Liver (tissue), 9 donors: Measurements from ENCODE around the gene PAN3. TPM values are rescaled to one million over a fixed set of nuclear protein-coding genes. Genes with fewer than 3 reads are reported as not detected.

Experiments
- DNase-seq: peaks from one replicate; pipeline ENCODE4 v3.0.0-alpha.2; 2017; ENCODE audit warnings: low spot score
- H3K27ac ChIP-seq, 2 donors: one replicate each; pipeline ENCODE4 v1.7.0; 2013; ENCODE audit warnings: inconsistent platforms in 2 of 2, low read length in 2 of 2, control low read depth in 1 of 2, low read depth in 1 of 2, mild to moderate bottlenecking in 1 of 2
- H3K27me3 ChIP-seq, 4 donors: one replicate each; pipeline versions ENCODE4 v1.6.1 to v1.7.0; 2013; ENCODE audit warnings: low read length in 3 of 4, inconsistent platforms in 1 of 4, mild to moderate bottlenecking in 1 of 4, moderate library complexity in 1 of 4; ENCODE audit not compliant: control insufficient read depth in 4 of 4, insufficient read depth in 4 of 4
- H3K36me3 ChIP-seq, 4 donors: one replicate each; pipeline versions ENCODE4 v1.6.1 to v1.7.0; 2013; ENCODE audit warnings: low read length in 3 of 4, mild to moderate bottlenecking in 3 of 4, low read depth in 1 of 4, moderate library complexity in 1 of 4; ENCODE audit not compliant: control insufficient read depth in 4 of 4, insufficient read depth in 3 of 4
- H3K4me1 ChIP-seq, 4 donors: one replicate each; pipeline versions ENCODE4 v1.6.1 to v1.7.0; 2013; ENCODE audit warnings: low read length in 3 of 4, mild to moderate bottlenecking in 3 of 4, moderate library complexity in 1 of 4; ENCODE audit not compliant: control insufficient read depth in 4 of 4, insufficient read depth in 4 of 4
- H3K4me3 ChIP-seq, 3 donors: one replicate each; pipeline versions ENCODE4 v1.6.1 to v1.7.0; 2013; ENCODE audit warnings: low read length in 3 of 3, control low read depth in 1 of 3, low read depth in 1 of 3, mild to moderate bottlenecking in 1 of 3
- H3K9ac ChIP-seq, 2 donors: one replicate each; pipeline ENCODE4 v1.7.0; 2013; ENCODE audit warnings: low read length in 2 of 2, mild to moderate bottlenecking in 2 of 2, moderate library complexity in 2 of 2, control low read depth in 1 of 2, low read depth in 1 of 2
- H3K9me3 ChIP-seq, 4 donors: one replicate each; pipeline versions ENCODE4 v1.6.1 to v1.7.0; 2013; ENCODE audit warnings: low read length in 3 of 4; ENCODE audit not compliant: control insufficient read depth in 4 of 4
- CTCF ChIP-seq: fragments of 150-350 bp; IDR thresholded peaks from 2 replicates; pipeline ENCODE4 v1.5.1; 2017; ENCODE audit warnings: improper control_type of control experiment, low read depth, low read length; ENCODE audit not compliant: missing input control
- EGR1 ChIP-seq, 2 donors: IDR thresholded peaks; 2 replicates each; pipeline ENCODE4 v1.6.1; 2016 to 2018; ENCODE audit warnings: antibody characterized with exemption in 2 of 2, low read depth in 2 of 2
- FOXA1 ChIP-seq: IDR thresholded peaks from 2 replicates; pipeline ENCODE4 v1.6.1; 2016; ENCODE audit warnings: antibody characterized with exemption
- GABPA ChIP-seq, 2 donors: IDR thresholded peaks in 1 of 2; conservative IDR thresholded peaks in 1 of 2; 2 replicates each; pipeline ENCODE4 v1.6.1; 2016; ENCODE audit warnings: antibody characterized with exemption in 2 of 2, mild to moderate bottlenecking in 1 of 2, moderate library complexity in 1 of 2
- HNF4G ChIP-seq: IDR thresholded peaks from 2 replicates; pipeline ENCODE4 v1.6.1; 2016; ENCODE audit warnings: antibody characterized with exemption
- JUND ChIP-seq, 2 donors: IDR thresholded peaks; 2 replicates each; pipeline ENCODE4 v1.6.1; 2016; ENCODE audit warnings: antibody characterized with exemption in 2 of 2
- MAX ChIP-seq: IDR thresholded peaks from 2 replicates; pipeline ENCODE4 v1.6.1; 2016; ENCODE audit warnings: antibody characterized with exemption
- RAD21 ChIP-seq, 2 donors: IDR thresholded peaks; 2 replicates each; pipeline ENCODE4 v1.6.1; 2016; ENCODE audit warnings: antibody characterized with exemption in 2 of 2, mild to moderate bottlenecking in 2 of 2
- RXRA ChIP-seq, 2 donors: IDR thresholded peaks; 2 replicates each; pipeline ENCODE4 v1.6.1; 2017 to 2018; ENCODE audit warnings: antibody characterized with exemption in 2 of 2, mild to moderate bottlenecking in 1 of 2
- TAF1 ChIP-seq: conservative IDR thresholded peaks from 2 replicates; pipeline ENCODE4 v1.6.1; 2016; ENCODE audit warnings: antibody characterized with exemption, mild to moderate bottlenecking
- YY1 ChIP-seq: IDR thresholded peaks from 2 replicates; pipeline ENCODE4 v1.6.1; 2016; ENCODE audit warnings: antibody characterized with exemption, mild to moderate bottlenecking
- ZBTB33 ChIP-seq: IDR thresholded peaks from 2 replicates; pipeline ENCODE4 v1.6.1; 2016; ENCODE audit warnings: antibody characterized with exemption
- WGBS: extraction: QIAGEN DNeasy Blood & Tissue Kit; methylation state at CpG from one replicate; pipeline ENCODE4 v1.1.7; 2013; 5-methylcytosine and 5-hydroxymethylcytosine counted together
- polyA plus RNA-seq, 2 donors: library from polyadenylated mRNA; stranded (reverse) in 1 of 2; unstranded in 1 of 2; fragments of 200-250 nt in 1 of 2; fragments of >200 nt in 1 of 2; fragmentation: Nextera tagmentation in 1 of 2; extraction: Ambion mirVana in 1 of 2; gene quantifications; one replicate each; pipeline versions ENCODE4 v1.2.1 to v1.2.3, GENCODE V29; 2013 to 2015
- total RNA-seq, 2 donors: library from RNA; depleted of rRNA; stranded (reverse); fragments of >200 nt; gene quantifications; one replicate each; pipeline ENCODE4 v1.2.3, GENCODE V29; 2014
- donor health status: healthy.
- donor health status: healthy.
- donor health status: healthy.
- donor health status: healthy.
- donor health status: healthy.

Gene PAN3
- total and polyA plus RNA-seq, 4 donors, result 2.9 to 22.8 (median 11.6) TPM

- TF ChIP-seq EGR1 (IDR thresholded peaks at IDR 0.05; ENCODE audit: low read depth in 2 of 2) (no peak), MAX (no peak), RXRA (IDR thresholded peaks at IDR 0.05) (no peak), GABPA (IDR thresholded peaks at IDR 0.05 in 1 of 2, conservative IDR thresholded peaks at IDR 0.05 in 1 of 2) (no peak)
Observed at GRCh38 chr13:28120317-28120716, 18.0 kb upstream of the PAN3 start (continued).

GRCh38 chr13:28121224-28121623, 17.1 kb upstream of the PAN3 start:
- no peaks in the 10 kb centered on the region for H3K27me3 ChIP-seq
- H3K9ac ChIP-seq, result no peak overlapping the region
- no peak for DNase-seq
- TF ChIP-seq RAD21 (IDR thresholded peaks at IDR 0.05) (no peak), YY1 (no peak), JUND (IDR thresholded peaks at IDR 0.05) (no peak), FOXA1 (no peak), ZBTB33 (no peak), HNF4G (no peak), RXRA (IDR thresholded peaks at IDR 0.05) (no peak), CTCF (no peak)
- no peaks in the 10 kb centered on the region for H3K4me1 ChIP-seq
- WGBS, result 95% methylated on average over 8 of the region's 8 CpGs
- H3K36me3 ChIP-seq, result no peaks in the 10 kb centered on the region
- no peaks in the 10 kb centered on the region for H3K9me3 ChIP-seq
- H3K4me3 ChIP-seq, result no peak overlapping the region
- H3K27ac ChIP-seq, result no peak overlapping the region

- Histone ChIP-seq H3K36me3 (no peaks in the 10 kb centered on the region), H3K27me3 (no peaks in the 10 kb centered on the region), H3K9ac (no peak overlapping the region), H3K9me3 (no peaks in the 10 kb centered on the region), H3K4me3 (no peak overlapping the region), H3K4me1 (no peaks in the 10 kb centered on the region), H3K27ac (no peak overlapping the region)
- no peak for TF ChIP-seq CTCF
- TF ChIP-seq EGR1 (IDR thresholded peaks at IDR 0.05; ENCODE audit: low read depth in 2 of 2), result no peak
- TF ChIP-seq TAF1, result no peak
- TF ChIP-seq GABPA (IDR thresholded peaks at IDR 0.05 in 1 of 2, conservative IDR thresholded peaks at IDR 0.05 in 1 of 2), result no peak
- no peak for TF ChIP-seq MAX
- DNase-seq, result no peak
Observed at GRCh38 chr13:28128030-28128429, 10.3 kb upstream of the PAN3 start.
